CD4-positive, alpha-beta memory T cell (primary cell): Measurements from ENCODE around the gene DSE. TPM values are rescaled to one million over a fixed set of nuclear protein-coding genes. Genes with fewer than 3 reads are reported as not detected.

Source experiments
- CTCF ChIA-PET: fragments of 350-600 bp; sonication (Branson Sonifier 250); formaldehyde crosslinking; loops from one replicate; lab custom pipeline; 2021; ENCODE audit warnings: inconsistent platforms; ENCODE audit not compliant: partially characterized antibody; lab: Charles Lee
- POLR2A ChIA-PET: fragments of 350-600 bp; sonication (Branson Sonifier 250); formaldehyde crosslinking; loops from one replicate; lab custom pipeline; 2021; ENCODE audit not compliant: partially characterized antibody; lab: Charles Lee
- DNase-seq, 5 donors: peaks; one replicate each; pipeline versions ENCODE4 v3.0.0 to v3.0.0-alpha.2; 2020 to 2022; ENCODE audit warnings: mixed read lengths in 1 of 5
- H3K27ac ChIP-seq: one replicate; pipeline ENCODE4 v1.7.0; 2013; ENCODE audit warnings: low read depth, low read length
- H3K27me3 ChIP-seq: 2 replicates; pipeline ENCODE4 v1.7.0; 2013; ENCODE audit warnings: mild to moderate bottlenecking, low read length, moderate library complexity; ENCODE audit not compliant: insufficient read depth
- H3K36me3 ChIP-seq: 2 replicates; pipeline ENCODE4 v1.7.0; 2013; ENCODE audit warnings: mild to moderate bottlenecking, low read length, moderate library complexity; ENCODE audit not compliant: insufficient read depth
- H3K4me1 ChIP-seq: 2 replicates; pipeline ENCODE4 v1.7.0; 2013; ENCODE audit warnings: mild to moderate bottlenecking, low read length, moderate library complexity; ENCODE audit not compliant: insufficient read depth
- H3K4me3 ChIP-seq, 2 donors: one replicate each; pipeline ENCODE4 v1.7.0; 2013; ENCODE audit warnings: low read length in 2 of 2, mild to moderate bottlenecking in 1 of 2
- H3K9me3 ChIP-seq, 2 donors: one replicate each; pipeline ENCODE4 v1.7.0; 2013; ENCODE audit warnings: low read length in 2 of 2, control low read depth in 1 of 2; ENCODE audit not compliant: control insufficient read depth in 1 of 2
- H3K27ac Mint-ChIP-seq, 7 donors: one replicate each; pipeline ENCODE4 v1.8.0; 2020 to 2021; ENCODE audit warnings: mixed read lengths in 7 of 7, mild to moderate bottlenecking in 6 of 7, inconsistent platforms in 3 of 7, moderate library complexity in 3 of 7
- H3K27me3 Mint-ChIP-seq, 2 donors: one replicate each; pipeline ENCODE4 v1.8.0; 2020 to 2021; ENCODE audit warnings: mixed read lengths in 2 of 2
- H3K36me3 Mint-ChIP-seq, 2 donors: one replicate each; pipeline ENCODE4 v1.8.0; 2020 to 2021; ENCODE audit warnings: mixed read lengths in 2 of 2, inconsistent platforms in 1 of 2, mild to moderate bottlenecking in 1 of 2
- H3K4me1 Mint-ChIP-seq, 4 donors: one replicate each; pipeline ENCODE4 v1.8.0; 2020 to 2021; ENCODE audit warnings: mixed read lengths in 4 of 4, mild to moderate bottlenecking in 1 of 4
- H3K4me3 Mint-ChIP-seq, 8 donors: one replicate each; pipeline ENCODE4 v1.8.0; 2020 to 2021; ENCODE audit warnings: mixed read lengths in 8 of 8, mild to moderate bottlenecking in 7 of 8, moderate library complexity in 6 of 8, inconsistent platforms in 3 of 8
- H3K9me3 Mint-ChIP-seq, 8 donors: one replicate each; pipeline ENCODE4 v1.8.0; 2020 to 2021; ENCODE audit warnings: mixed read lengths in 8 of 8, mild to moderate bottlenecking in 5 of 8, inconsistent platforms in 3 of 8, moderate library complexity in 1 of 8
- intact Hi-C: fragments of 100-400 bp; cut with micrococcal nuclease; formaldehyde crosslinking; loops from one replicate; pipeline ENCODE4 v1.15.1; 2023
- polyA plus RNA-seq, 2 donors: library from polyadenylated mRNA; unstranded; fragments of 300-500 nt; fragmentation: Illumina TruSeq; gene quantifications; one replicate each; pipeline ENCODE4 v1.2.3, GENCODE V29; 2021
- total RNA-seq, 2 experiments: library from RNA; stranded (reverse); gene quantifications; one replicate each; pipeline ENCODE4 v1.2.3, GENCODE V29; 2021

Gene DSE
- total and polyA plus RNA-seq, 4 experiments from 2014 or later = 1.9 to 9.0 (median 5.8) TPM

DNA sequence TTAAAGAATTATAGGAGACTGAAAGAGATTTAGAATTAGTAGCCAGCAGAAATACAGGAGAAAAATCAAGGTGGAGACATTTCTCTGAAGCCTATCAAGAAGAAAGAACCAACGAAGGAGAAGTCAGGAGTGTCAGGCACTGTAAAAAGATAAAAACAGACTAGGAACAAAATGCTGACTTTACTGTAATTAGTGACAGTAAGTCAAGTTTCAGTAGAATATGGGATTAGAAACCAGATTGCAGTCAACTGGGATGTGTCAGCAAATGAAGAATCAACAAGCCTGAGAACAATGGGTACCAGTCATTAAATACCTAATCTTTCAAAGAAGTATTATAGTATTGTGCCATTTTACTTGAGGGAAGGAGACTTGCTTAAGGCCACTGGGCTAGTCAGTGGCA lies 112.0 kb downstream of the DSE start:
- ChIA-PET POLR2A (no interaction called here), CTCF (no interaction called here)
- no peak overlapping the region for H3K4me3 ChIP-seq
- Mint-ChIP-seq H3K36me3 (no peaks in the 10 kb centered on the region), H3K27me3 (peaks cover 13 to 18% of the 10 kb centered on the region in 2 donors), H3K9me3 (no peaks in the 10 kb centered on the region), H3K4me1 (peaks cover 0 to 4% (median 0%) of the 10 kb centered on the region in 4 donors), H3K4me3 (no peak overlapping the region), H3K27ac (no peak overlapping the region)
- DNase-seq = no peak
- intact Hi-C loops = no loop called here
- H3K9me3 ChIP-seq = no peaks in the 10 kb centered on the region
- H3K4me1 ChIP-seq = no peaks in the 10 kb centered on the region
- no peak overlapping the region for H3K27ac ChIP-seq
- peaks cover 3% of the 10 kb centered on the region for H3K27me3 ChIP-seq
- H3K36me3 ChIP-seq = no peaks in the 10 kb centered on the region

DNA sequence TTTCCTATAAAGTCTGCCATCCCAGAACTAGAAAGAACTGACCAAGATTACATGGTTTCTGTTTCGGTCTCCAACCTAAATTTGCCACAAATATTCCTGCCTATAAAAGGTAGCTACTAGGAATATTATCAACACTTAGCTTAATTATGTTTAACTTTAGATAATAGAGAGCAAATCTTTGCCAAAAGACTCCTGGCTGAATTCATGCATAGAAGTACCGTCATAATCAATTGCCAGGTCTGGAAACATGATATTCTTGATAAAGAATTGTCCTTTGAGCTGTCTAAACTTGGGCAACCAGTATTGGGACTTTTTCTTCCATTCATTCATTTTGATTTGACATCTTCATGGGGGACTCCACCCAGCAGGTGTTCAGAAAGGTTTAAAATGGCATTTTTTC lies 112.9 kb downstream of the DSE start:
- Histone ChIP-seq H3K4me1 (no peaks in the 10 kb centered on the region), H3K27me3 (peaks cover 3% of the 10 kb centered on the region), H3K36me3 (no peaks in the 10 kb centered on the region), H3K27ac (no peak overlapping the region), H3K9me3 (no peaks in the 10 kb centered on the region), H3K4me3 (no peak overlapping the region)
- H3K9me3 Mint-ChIP-seq = peaks cover 0 to 2% (median 0%) of the 10 kb centered on the region in 8 donors
- no peaks in the 10 kb centered on the region for H3K36me3 Mint-ChIP-seq
- DNase-seq = no peak
- no peak overlapping the region for H3K27ac Mint-ChIP-seq
- POLR2A ChIA-PET = no interaction called here
- peaks cover 15 to 16% of the 10 kb centered on the region in 2 donors for H3K27me3 Mint-ChIP-seq
- H3K4me1 Mint-ChIP-seq = peaks cover 0 to 2% (median 0%) of the 10 kb centered on the region in 4 donors
- H3K4me3 Mint-ChIP-seq = no peak overlapping the region
- intact Hi-C loops = no loop called here
- CTCF ChIA-PET = no interaction called here

DNA sequence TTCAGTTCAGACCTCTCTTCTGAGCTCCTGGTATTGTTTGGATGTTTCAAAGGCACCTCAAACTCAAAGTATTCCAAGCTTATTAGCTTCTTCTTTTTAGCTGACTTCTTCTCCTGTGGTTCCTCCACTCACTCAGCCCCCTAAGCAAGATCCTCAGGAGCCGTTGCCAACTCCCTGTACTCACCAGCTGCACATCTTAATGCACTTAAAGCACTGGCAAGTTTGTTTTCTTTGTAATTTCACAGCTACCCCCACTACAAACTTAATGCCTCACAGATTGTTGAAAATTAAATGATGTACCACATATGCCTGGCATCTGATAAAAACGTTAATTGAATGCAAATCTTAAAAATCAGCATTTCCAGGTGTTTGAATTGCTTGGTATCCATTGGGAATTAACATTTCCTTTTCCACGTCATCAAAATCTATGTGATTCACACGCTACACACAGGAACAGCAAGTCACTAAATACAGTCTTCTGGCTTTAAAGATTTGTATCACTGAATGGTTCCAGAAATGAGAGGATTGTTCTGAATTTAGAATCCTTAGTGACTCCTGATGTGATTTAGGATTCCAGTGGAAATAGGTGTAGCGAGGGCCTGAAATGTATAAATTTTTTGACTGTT lies 114.9 kb downstream of the DSE start:
- DNase-seq = no peak
- peaks cover 3% of the 10 kb centered on the region for H3K27me3 ChIP-seq
- H3K9me3 Mint-ChIP-seq = peaks cover 0 to 8% (median under 1%) of the 10 kb centered on the region in 8 donors
- ChIA-PET POLR2A (no interaction called here), CTCF (no interaction called here)
- H3K4me1 Mint-ChIP-seq = peaks cover 0 to 2% (median 0%) of the 10 kb centered on the region in 4 donors
- peaks cover 0 to 1% of the 10 kb centered on the region in 2 donors for H3K36me3 Mint-ChIP-seq
- intact Hi-C loops = no loop called here
- no peak overlapping the region for H3K27ac Mint-ChIP-seq
- H3K9me3 ChIP-seq = no peaks in the 10 kb centered on the region
- H3K27ac ChIP-seq = no peak overlapping the region
- no peak overlapping the region for H3K4me3 ChIP-seq
- H3K27me3 Mint-ChIP-seq = peaks cover 21 to 22% of the 10 kb centered on the region in 2 donors
- no peak overlapping the region for H3K4me3 Mint-ChIP-seq
- no peaks in the 10 kb centered on the region for H3K4me1 ChIP-seq
- H3K36me3 ChIP-seq = no peaks in the 10 kb centered on the region

DNA sequence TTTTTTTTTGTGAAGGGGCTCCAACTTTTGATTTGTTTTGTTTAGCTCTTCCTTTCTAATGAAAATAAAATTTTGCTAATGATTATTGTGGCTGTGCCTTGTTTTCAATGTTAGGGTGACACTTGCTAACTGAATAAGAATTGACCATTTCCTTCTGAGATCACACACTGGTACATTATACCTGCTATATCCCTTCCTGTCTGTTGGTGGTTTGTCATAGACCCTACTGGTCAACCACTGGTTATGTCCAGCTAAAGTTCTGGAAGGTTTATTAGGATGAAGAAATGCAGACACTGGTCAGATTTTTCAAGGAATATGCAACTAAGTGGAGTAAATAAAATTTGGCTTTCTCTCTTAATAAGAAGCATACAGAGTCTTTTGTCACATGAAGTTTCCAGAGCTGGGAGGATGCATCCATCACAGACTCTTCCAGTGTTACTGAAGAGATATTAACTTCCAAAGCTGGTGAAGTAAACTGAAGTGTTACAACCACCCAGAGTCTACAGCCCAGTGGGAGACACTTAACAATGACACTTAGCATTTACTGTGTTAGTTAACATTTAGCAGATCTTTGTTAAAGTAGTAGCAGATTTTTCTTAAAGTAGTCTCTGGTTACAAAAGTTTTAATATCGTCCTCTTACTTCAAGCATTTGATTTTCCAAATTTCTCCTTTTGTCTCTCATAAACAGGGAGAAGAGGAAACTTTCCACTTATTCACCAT lies 121.0 kb downstream of the DSE start:
- Mint-ChIP-seq H3K27me3 (peaks cover 8 to 11% of the 10 kb centered on the region in 2 donors), H3K4me1 (no peaks in the 10 kb centered on the region), H3K36me3 (peaks cover 0 to 1% of the 10 kb centered on the region in 2 donors), H3K4me3 (no peak overlapping the region), H3K9me3 (peaks cover 0 to 13% (median 3%) of the 10 kb centered on the region in 8 donors), H3K27ac (no peak overlapping the region)
- CTCF ChIA-PET = no interaction called here
- no peaks in the 10 kb centered on the region for H3K36me3 ChIP-seq
- POLR2A ChIA-PET = no interaction called here
- H3K4me3 ChIP-seq = no peak overlapping the region
- H3K9me3 ChIP-seq = no peaks in the 10 kb centered on the region
- no peak for DNase-seq
- no peaks in the 10 kb centered on the region for H3K27me3 ChIP-seq
- H3K27ac ChIP-seq = no peak overlapping the region
- intact Hi-C loops = no loop called here
- H3K4me1 ChIP-seq = no peaks in the 10 kb centered on the region

DNA sequence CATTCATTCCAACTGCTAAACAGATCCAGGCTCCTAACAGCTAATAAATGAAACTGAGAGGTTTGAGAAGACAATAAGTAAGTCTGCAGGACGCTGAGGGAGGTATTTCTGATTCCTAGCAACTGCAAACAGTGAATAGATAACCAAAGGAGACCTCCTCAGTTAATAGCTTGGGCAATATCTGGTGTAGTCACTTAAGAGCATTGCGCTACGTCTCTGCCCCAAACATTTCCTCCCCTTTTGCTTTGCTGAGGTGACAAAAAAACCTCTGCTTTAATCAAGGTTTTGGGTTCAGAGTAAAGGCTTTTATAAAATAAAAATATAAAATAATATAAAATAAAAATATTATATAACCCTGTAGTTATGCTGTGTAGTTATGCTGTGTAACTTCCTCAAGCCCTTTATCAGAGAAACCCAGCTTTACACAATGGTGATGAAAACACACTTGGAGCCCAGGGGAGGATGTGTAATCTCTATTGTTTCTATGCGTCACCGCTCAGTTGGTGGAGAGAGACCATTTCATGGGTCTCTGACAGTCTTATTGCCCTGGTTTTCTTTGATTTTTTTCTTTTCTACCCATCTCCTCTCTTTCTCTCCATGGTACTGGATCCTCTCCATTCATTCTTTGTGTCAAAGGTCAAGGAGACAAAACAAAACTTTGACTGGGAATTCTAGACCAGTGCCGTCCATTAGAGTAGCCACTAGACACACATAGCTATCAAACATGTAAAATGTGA lies 121.8 kb downstream of the DSE start:
- Mint-ChIP-seq H3K4me3 (no peak overlapping the region), H3K27ac (no peak overlapping the region), H3K9me3 (peaks cover 0 to 13% (median 3%) of the 10 kb centered on the region in 8 donors), H3K27me3 (peaks cover 8 to 10% of the 10 kb centered on the region in 2 donors), H3K36me3 (peaks cover 0 to 1% of the 10 kb centered on the region in 2 donors), H3K4me1 (no peaks in the 10 kb centered on the region)
- Histone ChIP-seq H3K4me3 (no peak overlapping the region), H3K27ac (no peak overlapping the region), H3K27me3 (no peaks in the 10 kb centered on the region), H3K4me1 (no peaks in the 10 kb centered on the region), H3K36me3 (no peaks in the 10 kb centered on the region), H3K9me3 (no peaks in the 10 kb centered on the region)
- intact Hi-C loops = no loop called here
- no peak for DNase-seq
- ChIA-PET CTCF (no interaction called here), POLR2A (no interaction called here)

Other genes starting within 250 kb of the DSE start
- not detected for gene COL10A1, start 244.8 kb upstream of the DSE start, total RNA-seq
- not detected for gene COL10A1, start 244.8 kb upstream of the DSE start, polyA plus RNA-seq
- 10 to 100 TPM; 22.3 to 23.0 TPM for gene TSPYL4, start 116.9 kb upstream of the DSE start, total RNA-seq
- gene TSPYL4, start 116.9 kb upstream of the DSE start, polyA plus RNA-seq = 10 to 100 TPM in 1 of 2 donors, 1 to 10 TPM in 1; 8.0 to 14.8 TPM
- 100 to 1,000 TPM; 107 to 109 TPM for gene TSPYL1, start 91.0 kb upstream of the DSE start, total RNA-seq
- 10 to 100 TPM; 41.8 to 62.0 TPM for gene TSPYL1, start 91.0 kb upstream of the DSE start, polyA plus RNA-seq
- 1 to 10 TPM; 2.4 to 3.0 TPM for gene CALHM6, start 90.4 kb downstream of the DSE start, total RNA-seq
- 100 to 1,000 TPM in 1 of 2 donors, 10 to 100 TPM in 1; 24.4 to 116 TPM for gene CALHM6, start 90.4 kb downstream of the DSE start, polyA plus RNA-seq
- not detected for gene CALHM5, start 140.7 kb downstream of the DSE start, total RNA-seq
- gene CALHM5, start 140.7 kb downstream of the DSE start, polyA plus RNA-seq = not detected
- gene TRAPPC3L, start 174.7 kb downstream of the DSE start, total RNA-seq = not detected
- gene TRAPPC3L, start 174.7 kb downstream of the DSE start, polyA plus RNA-seq = not detected
- gene CALHM4, start 182.8 kb downstream of the DSE start, total RNA-seq = not detected
- not detected for gene CALHM4, start 182.8 kb downstream of the DSE start, polyA plus RNA-seq
- 10 to 100 TPM; 32.6 to 34.4 TPM for gene RWDD1, start 200.6 kb downstream of the DSE start, total RNA-seq
- 10 to 100 TPM; 72.1 to 79.0 TPM for gene RWDD1, start 200.6 kb downstream of the DSE start, polyA plus RNA-seq
- under 1 TPM; 0.39 to 0.44 TPM for gene RSPH4A, start 245.5 kb downstream of the DSE start, total RNA-seq
- gene RSPH4A, start 245.5 kb downstream of the DSE start, polyA plus RNA-seq = not detected